Hematopoietic multipotent progenitor cell (in vitro differentiated cells): Measurements from ENCODE around the gene MIOX. TPM values are rescaled to one million over a fixed set of nuclear protein-coding genes. Genes with fewer than 3 reads are reported as not detected.
A peak's percentile ranks its signal among the peaks of the same experiment; 100 is the strongest.
"Not testable (repeated sequence)": the region's sequence is repeated elsewhere in the genome, so short reads cannot be mapped to it uniquely, and the experiment has no call there.

Source experiments
- DNase-seq, 3 donors: peaks; one replicate each; pipeline ENCODE4 v3.0.0-alpha.2; 2011 to 2015; ENCODE audit warnings: low read depth in 2 of 3, low spot score in 2 of 3
- total RNA-seq: library from RNA; depleted of rRNA; stranded (reverse); fragments of >200 nt; gene quantifications from one replicate; pipeline ENCODE4 v1.2.3, GENCODE V29; 2012

The MIOX gene
- total RNA-seq, 1 donor, result not detected

- DNase-seq, result peak; percentile 98 to 99 (median 99)
These were observed 21.6 kb downstream of the MIOX start, which contains the start of gene NCAPH2 for GRCh38 chr22:50507991-50508884. NCAPH2 (plus strand) TSS chr22:50508224; CDS start chr22:50508338, 114 bp downstream.

- DNase-seq, result no peak
These were observed 22.2 kb downstream of the MIOX start for GRCh38 chr22:50508897-50509296.

- no peak for DNase-seq
These were observed 26.5 kb downstream of the MIOX start for GRCh38 chr22:50513175-50513574.

- no peak for DNase-seq
These were observed 29.4 kb downstream of the MIOX start for GRCh38 chr22:50516068-50516467.

GRCh38 chr22:50516891-50517290 is 30.2 kb downstream of the MIOX start:
- no peak for DNase-seq

GRCh38 chr22:50517495-50518260 is 31.0 kb downstream of the MIOX start:
- no peak for DNase-seq

GRCh38 chr22:50518606-50519005 is 31.9 kb downstream of the MIOX start:
- DNase-seq, result no peak

- DNase-seq, result no peak
These were observed 32.5 kb downstream of the MIOX start for GRCh38 chr22:50519151-50519550.

GRCh38 chr22:50520184-50520583 is 33.5 kb downstream of the MIOX start:
- not testable (repeated sequence) for DNase-seq

GRCh38 chr22:50520826-50521453 is 34.3 kb downstream of the MIOX start:
- no peak for DNase-seq

GRCh38 chr22:50521710-50522109 is 35.1 kb downstream of the MIOX start:
- DNase-seq, result no peak

- no peak for DNase-seq
These were observed 35.6 kb downstream of the MIOX start for GRCh38 chr22:50522208-50522805.

- no peak for DNase-seq
These were observed 36.3 kb downstream of the MIOX start for GRCh38 chr22:50522806-50523438.

- DNase-seq, result no peak
These were observed 36.8 kb downstream of the MIOX start for GRCh38 chr22:50523458-50523805.

GRCh38 chr22:50523806-50524675 is 37.4 kb downstream of the MIOX start:
- no peak for DNase-seq

- DNase-seq, result peak in 1 of 3 donors; percentile 8
These were observed 38.0 kb downstream of the MIOX start for GRCh38 chr22:50524676-50525103.

- DNase-seq, result peak; percentile 96 to 99 (median 98)
These were observed 38.6 kb downstream of the MIOX start, which contains the start of gene SCO2 for GRCh38 chr22:50525104-50525857. SCO2 (minus strand) TSS chr22:50525598; CDS start chr22:50524411, 1,187 bp downstream.

GRCh38 chr22:50525858-50526107 is 39.1 kb downstream of the MIOX start:
- DNase-seq, result no peak
